ENCODE measurements around the gene GNB1. TPM values are rescaled to one million over a fixed set of nuclear protein-coding genes. Genes with fewer than 3 reads are reported as not detected.
A peak's percentile ranks its signal among the peaks of the same experiment; 100 is the strongest.

The GNB1 gene
- total and polyA plus RNA-seq, 8 donors, result 42.3 to 160 (median 86.8) TPM

- H3K4me1 ChIP-seq, result peaks cover under 1 to 19% (median 12%) of the 10 kb centered on the region in 3 donors
- intact Hi-C loops (cut with DNase I), result no loop called here
- no peaks in the 10 kb centered on the region for H3K27me3 ChIP-seq
- WGBS, 2 donors, result 83 to 85% methylated on average over 6 of the region's 6 CpGs
- no peak for FAIRE-seq
- TF ChIP-seq CTCF (IDR thresholded peaks at IDR 0.05), result no peak
- DNase-seq, result peak in 2 of 6 donors; percentile 13 to 18
- ATAC-seq, result no peak
- no peaks in the 10 kb centered on the region for H3K9me3 ChIP-seq
- H3K27ac ChIP-seq, result peak overlapping the region in 1 of 4 donors; percentile 74
- no peaks in the 10 kb centered on the region for H3K36me3 ChIP-seq
- peak overlapping the region in 1 of 4 donors; percentile 65 for H3K4me3 ChIP-seq
Observed at GRCh38 chr1:1910033-1910465, 19.2 kb upstream of the GNB1 start.

- 3 to 7% methylated on average over 20 to 21 of the region's 21 CpGs for WGBS, 2 donors
- Histone ChIP-seq H3K4me3 (peak overlapping the region; percentile 35 to 65 (median 53)), H3K27ac (peak overlapping the region; percentile 63 to 88 (median 80)), H3K9me3 (no peaks in the 10 kb centered on the region), H3K36me3 (no peaks in the 10 kb centered on the region), H3K4me1 (peaks cover 0 to 9% (median 3%) of the 10 kb centered on the region in 3 donors), H3K27me3 (no peaks in the 10 kb centered on the region)
- TF ChIP-seq CTCF (IDR thresholded peaks at IDR 0.05), result no peak
- ATAC-seq, result peak; percentile 4 to 35 (median 8)
- no peak for FAIRE-seq
- peak in 2 of 6 donors; percentile 54 to 90 for DNase-seq
- intact Hi-C loops (cut with DNase I), result no loop called here
Observed at GRCh38 chr1:1908506-1908791, 17.6 kb upstream of the GNB1 start.

GRCh38 chr1:1907098-1907736 is 16.3 kb upstream of the GNB1 start:
- H3K4me1 ChIP-seq, result peaks cover 0 to 9% (median 3%) of the 10 kb centered on the region in 3 donors
- intact Hi-C loops (cut with DNase I), result no loop called here
- H3K36me3 ChIP-seq, result no peaks in the 10 kb centered on the region
- ATAC-seq (no peak), FAIRE-seq (no peak), DNase-seq (peak in 5 of 6 donors; percentile 41 to 84 (median 61))
- H3K27ac ChIP-seq, result no peak overlapping the region
- TF ChIP-seq CTCF (IDR thresholded peaks at IDR 0.05), result no peak
- H3K27me3 ChIP-seq, result no peaks in the 10 kb centered on the region
- no peak overlapping the region for H3K4me3 ChIP-seq
- no peaks in the 10 kb centered on the region for H3K9me3 ChIP-seq
- WGBS, 2 donors, result 70 to 76% methylated on average over 8 of the region's 8 CpGs

GRCh38 chr1:1906185-1907097 is 15.6 kb upstream of the GNB1 start:
- ATAC-seq (peak; percentile 42 to 72 (median 66)), FAIRE-seq (no peak), DNase-seq (peak; percentile 73 to 92 (median 84))
- intact Hi-C loops (cut with DNase I), result no loop called here
- H3K27ac ChIP-seq, result no peak overlapping the region
- H3K36me3 ChIP-seq, result no peaks in the 10 kb centered on the region
- no peaks in the 10 kb centered on the region for H3K27me3 ChIP-seq
- no peak overlapping the region for H3K4me3 ChIP-seq
- peak; percentile 61 to 86 (median 84) for TF ChIP-seq CTCF (IDR thresholded peaks at IDR 0.05)
- WGBS, 2 donors, result 20% methylated on average over 15 of the region's 15 CpGs
- peaks cover 0 to 9% (median 3%) of the 10 kb centered on the region in 3 donors for H3K4me1 ChIP-seq
- H3K9me3 ChIP-seq, result no peaks in the 10 kb centered on the region

Data from pancreas (tissue), 10 donors.